RWPE1 (cell line): ENCODE measurements around the gene BRIP1.
A peak's percentile ranks its signal among the peaks of the same experiment; 100 is the strongest.
"Not testable (repeated sequence)": the region's sequence is repeated elsewhere in the genome, so short reads cannot be mapped to it uniquely, and the experiment has no call there.

Experiments
- CTCF ChIA-PET: fragments of 350-600 bp; sonication (Branson Sonifier 250); formaldehyde crosslinking; extraction: SDS; loops from one replicate; lab custom pipeline; 2021; lab: Yijun Ruan, JAX
- POLR2A ChIA-PET: fragments of 400-600 bp; formaldehyde crosslinking; extraction: SDS; loops from one replicate; lab custom pipeline; 2020; ENCODE audit warnings: antibody characterized with exemption; ENCODE audit not compliant: low non-redundant PET; lab: Yijun Ruan, JAX
- DNase-seq: peaks from one replicate; pipeline ENCODE4 v3.0.0; 2012; ENCODE audit warnings: low spot score
- H3K27ac ChIP-seq: fragments of 450-650 bp; 2 replicates; pipeline ENCODE4 v1.5.1; 2017
- CTCF ChIP-seq: fragments of 450-650 bp; conservative IDR thresholded peaks from 2 replicates; pipeline ENCODE4 v1.5.1; 2017; ENCODE audit warnings: low read depth, mild to moderate bottlenecking

BRIP1 gene

DNA sequence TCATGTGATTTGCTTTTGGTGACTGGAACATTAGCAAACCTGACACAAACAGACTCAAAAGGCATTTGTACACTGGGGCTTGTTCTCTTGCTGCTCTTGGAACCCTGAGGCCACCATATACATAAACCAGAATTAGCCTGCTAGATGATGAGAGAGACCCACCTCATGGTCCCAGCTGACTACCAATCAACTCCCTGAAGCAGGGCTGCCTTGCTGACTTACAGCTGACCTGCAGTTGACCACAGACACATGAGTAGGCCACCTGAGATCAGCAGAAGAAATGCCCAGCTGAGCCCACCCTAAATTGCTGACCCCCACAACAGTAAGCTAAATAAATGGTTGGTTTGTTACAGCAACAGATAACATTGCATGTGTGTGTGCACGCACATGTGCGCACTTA, 28.7 kb downstream of the BRIP1 start:
- no peak for TF ChIP-seq CTCF
- CTCF ChIA-PET, result interaction anchor here (1.5 kb wide), 1 partner anchor 20 kb away, joined by 3 read pairs; no protein-coding TSS in a partner anchor
- DNase-seq, result no peak
- no peak overlapping the region for H3K27ac ChIP-seq
- POLR2A ChIA-PET, result no interaction called here

DNA sequence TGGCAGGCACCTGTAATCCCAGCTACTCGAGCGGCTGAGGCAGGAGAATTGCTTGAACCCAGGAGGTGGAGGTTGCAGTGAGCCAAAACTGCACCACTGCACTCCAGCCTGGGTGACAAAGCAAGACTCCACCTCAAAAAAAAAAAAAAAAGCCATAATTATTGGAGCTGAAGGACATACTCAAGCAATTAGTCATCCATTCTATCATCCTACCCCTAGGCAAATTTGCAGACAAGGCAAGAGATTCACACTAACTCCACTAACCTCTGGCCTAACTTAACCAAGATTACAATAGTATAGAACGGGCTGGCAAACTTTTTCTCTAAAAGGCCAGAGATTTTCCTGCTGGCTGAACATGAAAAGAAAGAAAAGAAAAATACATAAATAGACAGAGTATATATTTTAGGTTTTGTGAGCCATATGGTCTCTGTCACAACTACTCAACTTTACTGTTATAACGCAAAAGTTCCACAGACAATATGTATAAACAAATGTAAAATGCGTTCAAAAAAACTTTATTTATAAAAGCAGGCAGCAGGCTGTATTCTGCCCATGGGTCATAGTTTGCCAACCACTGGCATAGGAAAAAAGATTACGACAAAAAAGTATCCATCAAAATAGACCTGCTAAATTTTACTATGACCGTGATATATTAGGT, 29.7 kb downstream of the BRIP1 start:
- ChIA-PET CTCF (interaction anchor here (1.5 kb wide), 1 partner anchor 19 kb away, joined by 3 read pairs; no protein-coding TSS in a partner anchor), POLR2A (no interaction called here)
- no peak for TF ChIP-seq CTCF
- peak overlapping the region; percentile 57 for H3K27ac ChIP-seq
- DNase-seq, result peak; percentile 76

DNA sequence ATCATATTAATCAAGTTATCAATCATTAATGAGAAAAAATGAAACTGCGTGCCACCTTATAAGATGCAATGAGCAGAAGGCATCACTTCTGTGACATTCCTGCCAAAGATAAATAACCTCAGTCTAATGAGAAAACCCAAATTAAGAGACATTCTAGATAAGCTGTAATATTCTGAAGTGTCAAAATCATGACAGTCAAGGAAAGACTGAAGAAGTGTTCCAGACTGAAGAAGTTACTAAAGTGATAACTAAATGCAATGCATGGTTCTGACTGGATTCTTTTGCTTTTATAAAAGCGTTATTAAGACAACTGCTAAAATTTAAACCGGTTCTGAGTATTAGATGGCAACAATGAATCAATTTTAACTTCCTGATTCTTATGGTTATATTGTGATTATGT, 30.9 kb downstream of the BRIP1 start:
- TF ChIP-seq CTCF, result no peak
- POLR2A ChIA-PET, result no interaction called here
- no peak for DNase-seq
- no peak overlapping the region for H3K27ac ChIP-seq
- CTCF ChIA-PET, result interaction anchor here (0.5 kb wide), 1 partner anchor 14 kb away, joined by 3 read pairs; no protein-coding TSS in a partner anchor

- no peak for TF ChIP-seq CTCF
- ChIA-PET POLR2A (no interaction called here), CTCF (no interaction called here)
- DNase-seq, result no peak
- H3K27ac ChIP-seq, result no peak overlapping the region
Observed at GRCh38 chr17:61831099-61831498, 32.2 kb downstream of the BRIP1 start.

- ChIA-PET CTCF (interaction anchor here (0.7 kb wide), 1 partner anchor 15 kb away, joined by 3 read pairs; no protein-coding TSS in a partner anchor), POLR2A (no interaction called here)
- no peak for DNase-seq
- TF ChIP-seq CTCF, result no peak
- H3K27ac ChIP-seq, result no peak overlapping the region
Observed at GRCh38 chr17:61828694-61829093, 34.6 kb downstream of the BRIP1 start.

GRCh38 chr17:61827649-61828395, 35.5 kb downstream of the BRIP1 start:
- no peak overlapping the region for H3K27ac ChIP-seq
- DNase-seq, result no peak
- CTCF ChIA-PET, result interaction anchor here (0.7 kb wide), 1 partner anchor 14 kb away, joined by 3 read pairs; no protein-coding TSS in a partner anchor
- no peak for TF ChIP-seq CTCF
- POLR2A ChIA-PET, result no interaction called here

DNA sequence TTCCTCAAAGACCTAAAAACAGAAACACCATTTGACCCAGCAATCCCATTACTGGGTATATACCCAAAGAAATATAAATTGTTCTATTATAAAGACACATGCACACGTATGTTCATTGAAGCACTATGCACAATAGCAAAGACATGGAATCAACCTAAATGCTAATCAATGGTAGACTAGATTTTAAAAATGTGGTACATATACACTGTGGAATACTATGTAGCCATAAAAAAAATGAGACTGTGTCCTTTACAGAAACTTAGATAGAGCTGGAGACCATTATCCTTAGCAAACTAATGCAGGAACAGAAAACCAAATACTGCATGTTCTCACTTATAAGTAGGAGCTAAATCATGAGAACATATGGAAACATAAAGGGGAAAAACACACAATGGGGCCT, 36.5 kb downstream of the BRIP1 start:
- POLR2A ChIA-PET, DNase-seq, H3K27ac ChIP-seq: not testable (repeated sequence)
- CTCF ChIA-PET, result interaction anchor here (0.6 kb wide), 1 partner anchor 534 kb away, joined by 3 read pairs; no protein-coding TSS in a partner anchor

DNA sequence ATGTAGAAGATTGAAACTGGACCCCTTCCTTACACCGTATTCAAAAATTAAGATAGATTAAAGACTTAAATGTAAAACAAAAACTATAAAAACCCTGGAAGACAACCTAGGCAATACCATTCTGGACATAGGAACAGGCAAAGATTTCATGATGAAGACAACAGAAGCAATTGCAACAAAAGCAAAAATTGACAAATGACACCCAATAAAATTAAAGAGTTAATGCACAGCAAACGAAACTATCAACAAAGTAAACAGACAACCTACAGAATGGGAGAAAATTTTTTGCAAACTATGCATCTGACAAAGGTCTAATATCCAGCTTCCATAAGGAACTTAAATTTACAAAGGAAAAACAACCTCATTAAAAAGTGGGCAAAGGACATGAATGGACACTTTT, 37.1 kb downstream of the BRIP1 start:
- DNase-seq, POLR2A ChIA-PET, H3K27ac ChIP-seq: not testable (repeated sequence)
- CTCF ChIA-PET, result interaction anchor here (0.6 kb wide), 1 partner anchor 533 kb away, joined by 3 read pairs; no protein-coding TSS in a partner anchor
